ENCODE measurements around the gene A4GNT. TPM values are rescaled to one million over a fixed set of nuclear protein-coding genes. Genes with fewer than 3 reads are reported as not detected.

Gene A4GNT
- total RNA-seq (2014; rRNA removed; shearing (Covaris generic)): not detected in 2 replicates

DNA sequence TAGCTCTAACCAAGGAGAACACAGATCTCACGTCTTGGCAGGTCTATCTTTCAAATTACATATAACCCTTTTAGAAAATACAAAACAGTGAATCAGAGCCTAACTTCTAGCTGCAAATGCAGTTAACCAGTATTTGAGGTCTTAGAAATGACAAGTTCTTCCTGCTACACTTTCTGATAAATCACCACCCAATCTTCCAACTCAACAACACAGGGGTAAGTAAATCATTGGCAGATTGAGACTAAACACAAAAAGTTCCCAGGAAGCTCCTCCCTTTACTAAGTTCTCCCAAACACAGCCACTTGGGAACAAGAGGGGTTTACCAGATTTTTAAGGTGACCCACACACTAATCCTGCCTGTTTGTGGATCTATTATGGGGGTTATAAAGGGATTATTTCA is at the start of gene A4GNT:
Gene A4GNT, minus strand, starts transcription at position 152 of the 400 bp plus-strand sequence. CDS start 1,134 bp downstream, outside the sequence.

DNA sequence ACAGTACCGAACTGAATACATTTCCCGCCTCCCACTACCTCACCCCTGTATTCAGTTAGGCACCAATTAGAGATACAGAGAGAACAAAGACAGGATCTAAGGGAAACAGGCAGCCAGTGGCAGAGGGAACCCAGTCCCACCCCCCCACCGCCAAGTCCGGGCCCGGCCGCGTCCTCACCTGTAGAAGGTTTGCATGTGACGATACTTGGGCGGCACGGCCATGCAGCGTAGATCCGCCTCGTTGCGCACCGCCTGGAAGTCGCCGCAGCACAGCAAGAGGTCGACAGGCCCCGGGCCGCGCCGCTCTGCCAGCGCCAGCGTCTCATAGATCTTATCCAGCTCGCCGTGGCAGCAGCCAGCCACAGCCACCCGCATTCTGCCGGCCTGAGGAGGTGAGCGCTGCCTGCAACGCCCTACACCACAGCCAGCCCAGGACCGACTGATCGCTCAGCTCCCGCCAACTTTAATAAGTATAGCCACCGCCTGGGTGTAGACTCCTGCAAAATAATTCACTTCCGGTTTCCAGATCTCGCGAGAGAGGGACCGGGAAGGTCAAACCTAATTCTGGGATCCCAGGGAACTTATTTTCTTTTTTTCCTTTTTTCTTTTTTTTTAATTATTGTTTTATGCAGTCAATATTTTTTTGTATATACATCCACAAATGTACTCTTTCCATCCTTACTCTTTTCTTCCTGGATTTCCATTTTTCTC is 42.4 kb upstream of the A4GNT start, which contains the start of gene DBR1:
Gene DBR1, minus strand, starts transcription at position 501 of the 711 bp plus-strand sequence. Its CDS starts 126 bp downstream, at position 375.

GRCh38 chr3:138114988-138115971 is 16.9 kb downstream of the A4GNT start, which contains the start of gene DZIP1L:
TSS of gene DZIP1L (minus strand) at chr3:138115608. CDS start at chr3:138103971, 11,637 bp downstream.

Other genes starting within 250 kb of the A4GNT start
- not detected in 2 replicates for gene CLDN18, start 122.2 kb downstream of the A4GNT start, total RNA-seq (2014; rRNA removed; shearing (Covaris generic))
- gene DZIP1L, start 16.8 kb downstream of the A4GNT start, total RNA-seq (2014; rRNA removed; shearing (Covaris generic)): 18.1 and 19.6 TPM in 2 replicates
- 15.9 and 16.2 TPM in 2 replicates for gene DBR1, start 42.5 kb upstream of the A4GNT start, total RNA-seq (2014; rRNA removed; shearing (Covaris generic))
- 30.0 and 31.4 TPM in 2 replicates for gene ARMC8, start 54.9 kb upstream of the A4GNT start, total RNA-seq (2014; rRNA removed; shearing (Covaris generic))
- gene NME9, start 197.5 kb upstream of the A4GNT start, total RNA-seq (2014; rRNA removed; shearing (Covaris generic)): 0.19 TPM in 1 of 2 replicates, not detected in the other
- 6.8 and 7.5 TPM in 2 replicates for gene MRAS, start 216.2 kb upstream of the A4GNT start, total RNA-seq (2014; rRNA removed; shearing (Covaris generic))